K562 (cell line): ENCODE data around the gene ZNF280D. TPM values are rescaled to one million over a fixed set of nuclear protein-coding genes. Genes with fewer than 3 reads are reported as not detected.

ENCODE experiments used
- BACH1 ChIP-seq: fragments of 200-800 bp; sonication (Bioruptor generic); IDR thresholded peaks from 2 replicates; pipeline ENCODE4 v1.6.1; 2016; ENCODE audit warnings: missing genetic modification characterization, missing compliant biosample characterization
- CCAR2 ChIP-seq: fragments of 200-400 bp; formaldehyde crosslinking; IDR thresholded peaks from 2 replicates; pipeline ENCODE4 v1.6.1; 2017; ENCODE audit warnings: mild to moderate bottlenecking, low read depth, low read length
- CEBPG ChIP-seq, 3 experiments: fragments of 200-800 bp in 1 of 3; sonication (Bioruptor generic) in 1 of 3; sonication (generic) in 1 of 3; formaldehyde crosslinking in 1 of 3; IDR thresholded peaks in 2 of 3; conservative IDR thresholded peaks in 1 of 3; 2 replicates each; pipeline versions ENCODE4 v1.6.1 to v1.8.0; 2016 to 2022; ENCODE audit warnings: missing compliant biosample characterization in 2 of 3, missing genetic modification characterization in 2 of 3, mild to moderate bottlenecking in 1 of 3, missing genetic modification reagents in 1 of 3
- DDX20 ChIP-seq: fragments of 450-650 bp; IDR thresholded peaks from 2 replicates; pipeline ENCODE4 v1.6.1; 2016; ENCODE audit warnings: missing genetic modification characterization, low read depth, mild to moderate bottlenecking, missing compliant biosample characterization, moderate library complexity
- ETV6 ChIP-seq, 3 experiments: fragments of 150-350 bp in 1 of 3; sonication (generic) in 1 of 3; formaldehyde crosslinking in 1 of 3; IDR thresholded peaks; 2 replicates each; pipeline versions ENCODE4 v1.6.1 to v1.8.0; 2014 to 2022; ENCODE audit warnings: borderline replicate concordance in 2 of 3, low read depth in 2 of 3, antibody characterized with exemption in 1 of 3, low read length in 1 of 3, mild to moderate bottlenecking in 1 of 3, missing genetic modification reagents in 1 of 3
- HMGN3 ChIP-seq: IDR thresholded peaks from 2 replicates; pipeline ENCODE4 v1.6.1; 2011; ENCODE audit warnings: borderline replicate concordance, low read depth, mild to moderate bottlenecking, mixed read lengths, low read length; ENCODE audit not compliant: insufficient read length; ENCODE audit errors: extremely low read depth
- MXI1 ChIP-seq: IDR thresholded peaks from 2 replicates; pipeline ENCODE4 v1.6.1; 2011; ENCODE audit warnings: low read depth, mild to moderate bottlenecking, improper control_type of control experiment, low read length
- NFE2L1 ChIP-seq: fragments of 450-650 bp; IDR thresholded peaks from 2 replicates; pipeline ENCODE4 v1.6.1; 2016; ENCODE audit warnings: missing genetic modification characterization, low read depth, mild to moderate bottlenecking, missing compliant biosample characterization, moderate library complexity, borderline replicate concordance
- POLR2H ChIP-seq: IDR thresholded peaks from 2 replicates; pipeline ENCODE4 v1.6.1; 2016; ENCODE audit warnings: missing genetic modification characterization, low read depth, mild to moderate bottlenecking, control low read depth, missing compliant biosample characterization, moderate library complexity
- RBBP5 ChIP-seq: fragments of 200-600 bp; sonication (generic); IDR thresholded peaks from 2 replicates; pipeline ENCODE4 v1.6.1; 2012; ENCODE audit warnings: borderline replicate concordance, mild to moderate bottlenecking, low read length, control low read depth, inconsistent platforms; ENCODE audit not compliant: insufficient read depth, poor library complexity, severe bottlenecking
- SMARCB1 ChIP-seq: IDR thresholded peaks from 2 replicates; pipeline ENCODE4 v1.6.1; 2011; ENCODE audit warnings: improper control_type of control experiment, low read depth; ENCODE audit not compliant: insufficient read length
- ZBTB1 ChIP-seq: sonication (generic); formaldehyde crosslinking; IDR thresholded peaks from 2 replicates; pipeline ENCODE4 v1.8.1; 2023; ENCODE audit warnings: missing genetic modification reagents, low read depth, mild to moderate bottlenecking, borderline replicate concordance
- ZNF23 ChIP-seq: fragments of 250-450 bp; sonication (Bioruptor Pico); IDR thresholded peaks from 2 replicates; pipeline ENCODE4 v1.4.0; 2020; ENCODE audit warnings: mild to moderate bottlenecking
- ZNF507 ChIP-seq: conservative IDR thresholded peaks from 2 replicates; pipeline ENCODE4 v1.6.1; 2017; ENCODE audit warnings: missing genetic modification characterization, missing compliant biosample characterization
- ZNF830 ChIP-seq: fragments of 250-450 bp; sonication (Bioruptor Pico); IDR thresholded peaks from 2 replicates; pipeline ENCODE4 v1.5.0; 2021; ENCODE audit warnings: mild to moderate bottlenecking
- ZSCAN32 ChIP-seq: fragments of 450-650 bp; formaldehyde crosslinking; IDR thresholded peaks from 2 replicates; pipeline ENCODE4 v1.4.0; 2020; ENCODE audit warnings: mild to moderate bottlenecking, moderate library complexity
- polyA plus RNA-seq, 8 experiments: library from polyadenylated mRNA; depleted of rRNA in 4 of 8; stranded (reverse) in 5 of 8; unstranded in 3 of 8; fragments of >200 nt; fragmentation: Nextera tagmentation in 2 of 8; fragmentation: Illumina TruSeq in 1 of 8; extraction: Ambion mirVana in 2 of 8; extraction: Trizol in 1 of 8; gene quantifications; 2 replicates each; pipeline versions ENCODE4 v1.2.1 to v1.2.3, GENCODE V29; 2011 to 2014; ENCODE audit warnings: inconsistent platforms in 1 of 8, missing spikeins in 1 of 8
- total RNA-seq, 7 experiments: library from RNA; depleted of rRNA in 6 of 7; stranded (reverse); fragments of >200 nt in 6 of 7; fragmentation: Illumina TruSeq in 2 of 7; extraction: Trizol in 2 of 7; gene quantifications; 2 replicates each; pipeline versions ENCODE4 v1.2.1 to v1.2.3, GENCODE V29; 2011 to 2021; ENCODE audit warnings: low replicate concordance in 1 of 7
- TF ChIP-seq, protein P1 (sequence below): conservative IDR thresholded peaks from 2 replicates; pipeline ENCODE4 v1.6.1; 2011; ENCODE audit warnings: low read depth, mild to moderate bottlenecking, low read length; ENCODE audit not compliant: control insufficient read depth
- TF ChIP-seq, protein P2 (sequence below): fragments of 450-650 bp; IDR thresholded peaks from 2 replicates; pipeline ENCODE4 v1.6.1; 2014; ENCODE audit warnings: low read depth, mild to moderate bottlenecking, moderate library complexity, borderline replicate concordance
- TF ChIP-seq, protein P3 (sequence below): sonication (generic); formaldehyde crosslinking; IDR thresholded peaks from 2 replicates; pipeline ENCODE4 v1.8.1; 2023; ENCODE audit warnings: mild to moderate bottlenecking, missing genetic modification reagents

Gene ZNF280D
- total and polyA plus RNA-seq, 9 of the 15 experiments (the other 6 are each of a cell fraction or from before 2014, with no cell fraction given), result 8.3 to 21.8 (median 18.4) TPM

DNA sequence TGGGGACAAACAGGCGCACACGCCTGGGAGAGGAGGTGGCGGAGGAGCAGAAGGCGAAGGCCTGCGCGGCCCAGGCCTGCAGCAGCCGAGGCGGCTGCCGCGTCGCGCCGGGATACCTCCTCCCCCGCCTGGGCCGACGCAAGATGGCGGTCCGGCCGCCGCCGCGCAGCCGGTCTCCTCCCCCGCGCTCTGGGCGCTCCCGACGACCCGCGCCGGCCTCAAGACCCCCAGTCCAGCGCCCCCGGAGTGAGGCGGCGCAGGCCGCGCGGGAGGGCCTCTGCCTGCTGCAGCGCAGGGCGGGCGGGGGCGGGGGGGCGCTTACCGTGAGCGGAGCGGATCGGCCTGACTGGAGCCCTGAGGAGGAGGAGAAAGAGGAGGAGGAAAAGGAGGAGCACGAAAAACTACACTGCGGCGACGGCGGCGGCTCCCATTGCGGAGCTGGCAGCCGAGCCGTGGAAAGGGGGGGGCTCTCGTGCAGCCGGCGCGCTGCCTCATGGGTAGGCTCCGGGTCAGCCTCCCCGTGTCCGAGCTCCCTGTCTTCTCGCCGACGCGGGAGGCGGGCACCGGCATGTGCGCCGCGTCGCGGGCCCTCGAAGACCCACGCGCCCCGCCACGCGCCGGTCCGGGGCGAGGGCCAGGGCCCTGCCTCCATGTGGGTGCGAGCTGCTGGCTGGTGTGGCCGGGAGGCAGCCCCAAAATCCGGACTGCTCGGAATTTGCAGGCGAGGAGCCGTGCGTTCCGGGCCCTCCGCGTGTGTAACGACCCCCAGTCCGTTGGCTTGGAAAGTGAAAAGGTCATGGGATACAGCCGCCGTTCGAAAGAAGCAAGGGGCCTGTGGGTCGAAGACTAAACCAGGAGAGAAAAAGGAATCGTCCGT lies at the start of gene ZNF280D (continued):
- TF ChIP-seq ETV6 (IDR thresholded peaks at IDR 0.05; ENCODE audit: borderline replicate concordance in 1 of 2, low read depth in 2 of 2, low read length in 1 of 2), result peak in 1 of 2 experiments; percentile 37; a peak in 1 of 4 replicates
- peak; percentile 99 for TF ChIP-seq ETV6 (CRISPR knock-in tag; IDR thresholded peaks at IDR 0.05; ENCODE audit: borderline replicate concordance)
- peak; percentile 70 for TF ChIP-seq POLR2H (tag)
- peak; percentile 85 for TF ChIP-seq HMGN3
- TF ChIP-seq MXI1, result no peak
- peak; percentile 90 for TF ChIP-seq ZNF830 (CRISPR knock-in tag)
- peak; percentile 59; the same call in 1 of the 2 replicates for TF ChIP-seq CEBPG (CRISPR knock-in tag; IDR thresholded peaks at IDR 0.05)
- no peak for TF ChIP-seq CEBPG (tag; conservative IDR thresholded peaks at IDR 0.05 in 1 of 2, IDR thresholded peaks at IDR 0.05 in 1 of 2)
- peak; percentile 95 for TF ChIP-seq ZBTB1 (CRISPR knock-in tag)
- TF ChIP-seq, protein P1, sequence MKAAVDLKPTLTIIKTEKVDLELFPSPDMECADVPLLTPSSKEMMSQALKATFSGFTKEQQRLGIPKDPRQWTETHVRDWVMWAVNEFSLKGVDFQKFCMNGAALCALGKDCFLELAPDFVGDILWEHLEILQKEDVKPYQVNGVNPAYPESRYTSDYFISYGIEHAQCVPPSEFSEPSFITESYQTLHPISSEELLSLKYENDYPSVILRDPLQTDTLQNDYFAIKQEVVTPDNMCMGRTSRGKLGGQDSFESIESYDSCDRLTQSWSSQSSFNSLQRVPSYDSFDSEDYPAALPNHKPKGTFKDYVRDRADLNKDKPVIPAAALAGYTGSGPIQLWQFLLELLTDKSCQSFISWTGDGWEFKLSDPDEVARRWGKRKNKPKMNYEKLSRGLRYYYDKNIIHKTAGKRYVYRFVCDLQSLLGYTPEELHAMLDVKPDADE, result peak; percentile 37; the same call in 1 of the 2 replicates
- TF ChIP-seq, protein P2, sequence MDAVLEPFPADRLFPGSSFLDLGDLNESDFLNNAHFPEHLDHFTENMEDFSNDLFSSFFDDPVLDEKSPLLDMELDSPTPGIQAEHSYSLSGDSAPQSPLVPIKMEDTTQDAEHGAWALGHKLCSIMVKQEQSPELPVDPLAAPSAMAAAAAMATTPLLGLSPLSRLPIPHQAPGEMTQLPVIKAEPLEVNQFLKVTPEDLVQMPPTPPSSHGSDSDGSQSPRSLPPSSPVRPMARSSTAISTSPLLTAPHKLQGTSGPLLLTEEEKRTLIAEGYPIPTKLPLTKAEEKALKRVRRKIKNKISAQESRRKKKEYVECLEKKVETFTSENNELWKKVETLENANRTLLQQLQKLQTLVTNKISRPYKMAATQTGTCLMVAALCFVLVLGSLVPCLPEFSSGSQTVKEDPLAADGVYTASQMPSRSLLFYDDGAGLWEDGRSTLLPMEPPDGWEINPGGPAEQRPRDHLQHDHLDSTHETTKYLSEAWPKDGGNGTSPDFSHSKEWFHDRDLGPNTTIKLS, result peak; percentile 96
- 0 out of 2 replicates have a peak, but pooled peaks have one; percentile 22 for TF ChIP-seq ZSCAN32 (CRISPR knock-in tag)
- TF ChIP-seq RBBP5, result peak; percentile 87
- no peak for TF ChIP-seq NFE2L1 (tag)
- TF ChIP-seq SMARCB1, result no peak
- TF ChIP-seq CCAR2, result no peak
- no peak for TF ChIP-seq ZNF507
- peak; percentile 40; the same call in 1 of the 2 replicates for TF ChIP-seq BACH1 (tag)
- TF ChIP-seq, protein P3, sequence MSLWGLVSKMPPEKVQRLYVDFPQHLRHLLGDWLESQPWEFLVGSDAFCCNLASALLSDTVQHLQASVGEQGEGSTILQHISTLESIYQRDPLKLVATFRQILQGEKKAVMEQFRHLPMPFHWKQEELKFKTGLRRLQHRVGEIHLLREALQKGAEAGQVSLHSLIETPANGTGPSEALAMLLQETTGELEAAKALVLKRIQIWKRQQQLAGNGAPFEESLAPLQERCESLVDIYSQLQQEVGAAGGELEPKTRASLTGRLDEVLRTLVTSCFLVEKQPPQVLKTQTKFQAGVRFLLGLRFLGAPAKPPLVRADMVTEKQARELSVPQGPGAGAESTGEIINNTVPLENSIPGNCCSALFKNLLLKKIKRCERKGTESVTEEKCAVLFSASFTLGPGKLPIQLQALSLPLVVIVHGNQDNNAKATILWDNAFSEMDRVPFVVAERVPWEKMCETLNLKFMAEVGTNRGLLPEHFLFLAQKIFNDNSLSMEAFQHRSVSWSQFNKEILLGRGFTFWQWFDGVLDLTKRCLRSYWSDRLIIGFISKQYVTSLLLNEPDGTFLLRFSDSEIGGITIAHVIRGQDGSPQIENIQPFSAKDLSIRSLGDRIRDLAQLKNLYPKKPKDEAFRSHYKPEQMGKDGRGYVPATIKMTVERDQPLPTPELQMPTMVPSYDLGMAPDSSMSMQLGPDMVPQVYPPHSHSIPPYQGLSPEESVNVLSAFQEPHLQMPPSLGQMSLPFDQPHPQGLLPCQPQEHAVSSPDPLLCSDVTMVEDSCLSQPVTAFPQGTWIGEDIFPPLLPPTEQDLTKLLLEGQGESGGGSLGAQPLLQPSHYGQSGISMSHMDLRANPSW (CRISPR knock-in tag), result peak; percentile 63; the same call in 1 of the 2 replicates
- no peak for TF ChIP-seq DDX20
- no peak for TF ChIP-seq ZNF23 (CRISPR knock-in tag)
